ENCODE results near the gene FAR2. TPM values are rescaled to one million over a fixed set of nuclear protein-coding genes. Genes with fewer than 3 reads are reported as not detected.
A peak's percentile ranks its signal among the peaks of the same experiment; 100 is the strongest.

Gene FAR2
- total RNA-seq, 6 donors from 2014 or later = 6.0 to 25.7 (median 15.9) TPM

DNA sequence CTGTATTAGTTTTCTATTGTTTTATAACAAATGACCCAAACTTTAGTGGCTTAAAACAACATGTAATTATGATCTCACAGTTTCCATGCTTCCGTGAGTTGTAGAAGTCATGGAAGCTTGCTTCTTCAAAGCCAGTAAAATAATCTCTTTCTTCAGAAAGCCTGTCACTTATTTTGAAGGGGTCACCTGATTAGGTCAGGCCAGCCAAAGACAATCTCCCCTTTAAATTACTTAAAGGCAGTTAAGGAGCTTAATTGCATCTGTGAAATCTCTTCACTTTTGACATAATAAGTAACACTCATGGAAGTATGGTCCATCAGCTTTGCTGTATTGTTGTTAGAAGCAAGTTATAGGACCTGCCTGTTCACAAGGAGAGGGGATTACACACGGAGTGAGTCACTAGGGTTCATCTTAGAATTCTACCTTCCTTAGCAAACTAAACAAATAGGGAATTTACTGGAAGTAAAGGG, 89.8 kb downstream of the FAR2 start:
- no peak for ATAC-seq (ENCODE audit: low FRiP score in 2 of 2)
- no peak for TF ChIP-seq POLR2A (IDR thresholded peaks at IDR 0.05)
- TF ChIP-seq EP300 (IDR thresholded peaks at IDR 0.05) = no peak
- TF ChIP-seq POLR2AphosphoS5 (IDR thresholded peaks at IDR 0.05) = no peak
- TF ChIP-seq, protein P1, sequence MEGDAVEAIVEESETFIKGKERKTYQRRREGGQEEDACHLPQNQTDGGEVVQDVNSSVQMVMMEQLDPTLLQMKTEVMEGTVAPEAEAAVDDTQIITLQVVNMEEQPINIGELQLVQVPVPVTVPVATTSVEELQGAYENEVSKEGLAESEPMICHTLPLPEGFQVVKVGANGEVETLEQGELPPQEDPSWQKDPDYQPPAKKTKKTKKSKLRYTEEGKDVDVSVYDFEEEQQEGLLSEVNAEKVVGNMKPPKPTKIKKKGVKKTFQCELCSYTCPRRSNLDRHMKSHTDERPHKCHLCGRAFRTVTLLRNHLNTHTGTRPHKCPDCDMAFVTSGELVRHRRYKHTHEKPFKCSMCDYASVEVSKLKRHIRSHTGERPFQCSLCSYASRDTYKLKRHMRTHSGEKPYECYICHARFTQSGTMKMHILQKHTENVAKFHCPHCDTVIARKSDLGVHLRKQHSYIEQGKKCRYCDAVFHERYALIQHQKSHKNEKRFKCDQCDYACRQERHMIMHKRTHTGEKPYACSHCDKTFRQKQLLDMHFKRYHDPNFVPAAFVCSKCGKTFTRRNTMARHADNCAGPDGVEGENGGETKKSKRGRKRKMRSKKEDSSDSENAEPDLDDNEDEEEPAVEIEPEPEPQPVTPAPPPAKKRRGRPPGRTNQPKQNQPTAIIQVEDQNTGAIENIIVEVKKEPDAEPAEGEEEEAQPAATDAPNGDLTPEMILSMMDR (IDR thresholded peaks at IDR 0.05) = no peak
- DNase-seq = no peak
- Histone ChIP-seq H3K4me1 (peaks cover 15 to 35% (median 28%) of the 10 kb centered on the region in 4 donors), H3K4me3 (no peak overlapping the region), H3K27ac (no peak overlapping the region), H3K9me3 (no peaks in the 10 kb centered on the region), H3K27me3 (no peaks in the 10 kb centered on the region), H3K36me3 (no peaks in the 10 kb centered on the region)
- 81 to 83% methylated on average over 2 of the region's 2 CpGs for WGBS, 2 donors

GRCh38 chr12:29239336-29239735, 90.3 kb downstream of the FAR2 start:
- no peak for DNase-seq
- Histone ChIP-seq H3K9me3 (no peaks in the 10 kb centered on the region), H3K4me3 (no peak overlapping the region), H3K36me3 (no peaks in the 10 kb centered on the region), H3K27me3 (no peaks in the 10 kb centered on the region), H3K27ac (no peak overlapping the region), H3K4me1 (peaks cover 15 to 35% (median 28%) of the 10 kb centered on the region in 4 donors)
- 72 to 85% methylated on average over 1 of the region's 1 CpG for WGBS, 2 donors
- ATAC-seq (ENCODE audit: low FRiP score in 2 of 2) = no peak
- no peak for TF ChIP-seq EP300 (IDR thresholded peaks at IDR 0.05)
- TF ChIP-seq, protein P1 (IDR thresholded peaks at IDR 0.05) = no peak
- no peak for TF ChIP-seq POLR2A (IDR thresholded peaks at IDR 0.05)
- no peak for TF ChIP-seq POLR2AphosphoS5 (IDR thresholded peaks at IDR 0.05)

- Histone ChIP-seq H3K27me3 (no peaks in the 10 kb centered on the region), H3K4me1 (peaks cover 15 to 35% (median 28%) of the 10 kb centered on the region in 4 donors), H3K4me3 (no peak overlapping the region), H3K27ac (no peak overlapping the region), H3K9me3 (no peaks in the 10 kb centered on the region), H3K36me3 (no peaks in the 10 kb centered on the region)
- no peak for ATAC-seq (ENCODE audit: low FRiP score in 2 of 2)
- DNase-seq = no peak
- WGBS, 2 donors = 83 to 87% methylated on average over 2 of the region's 2 CpGs
- TF ChIP-seq POLR2AphosphoS5 (IDR thresholded peaks at IDR 0.05) = no peak
- no peak for TF ChIP-seq POLR2A (IDR thresholded peaks at IDR 0.05)
- no peak for TF ChIP-seq EP300 (IDR thresholded peaks at IDR 0.05)
- TF ChIP-seq, protein P1 (IDR thresholded peaks at IDR 0.05) = no peak
Observed at GRCh38 chr12:29240441-29240840, 91.4 kb downstream of the FAR2 start.

GRCh38 chr12:29241821-29242591, 92.9 kb downstream of the FAR2 start:
- Histone ChIP-seq H3K4me3 (no peak overlapping the region), H3K27ac (peak overlapping the region; percentile 74 to 85 (median 78)), H3K27me3 (no peaks in the 10 kb centered on the region), H3K4me1 (peaks cover 15 to 35% (median 28%) of the 10 kb centered on the region in 4 donors), H3K36me3 (no peaks in the 10 kb centered on the region), H3K9me3 (no peaks in the 10 kb centered on the region)
- peak in 1 of 2 donors; percentile 81 for DNase-seq
- ATAC-seq (ENCODE audit: low FRiP score in 2 of 2) = peak; percentile 92
- 20 to 35% methylated on average over 7 of the region's 7 CpGs for WGBS, 2 donors
- TF ChIP-seq POLR2AphosphoS5 (IDR thresholded peaks at IDR 0.05) = peak; percentile 45 to 47
- TF ChIP-seq, protein P1 (IDR thresholded peaks at IDR 0.05) = peak in 4 of 6 experiments; percentile 28 to 39 (median 32)
- TF ChIP-seq EP300 (IDR thresholded peaks at IDR 0.05) = peak in 1 of 4 donors; percentile 73
- TF ChIP-seq POLR2A (IDR thresholded peaks at IDR 0.05) = peak in 1 of 4 donors; percentile 31

All from upper lobe of left lung (tissue), 6 donors.